Stimulated activated CD4-positive, alpha-beta T cell treated with anti-CD3 and anti-CD28 coated beads, TNF-alpha, amount 100 ng/mL, for 4 hours (primary cell): Measurements from ENCODE around the gene PIK3CG.
"Not testable (repeated sequence)": the region's sequence is repeated elsewhere in the genome, so short reads cannot be mapped to it uniquely, and the experiment has no call there.

Source experiments
- DNase-seq, 3 experiments: peaks; one replicate each; pipeline ENCODE4 v3.0.0-alpha.2; 2020; ENCODE audit warnings: low read depth in 3 of 3

PIK3CG gene

DNA sequence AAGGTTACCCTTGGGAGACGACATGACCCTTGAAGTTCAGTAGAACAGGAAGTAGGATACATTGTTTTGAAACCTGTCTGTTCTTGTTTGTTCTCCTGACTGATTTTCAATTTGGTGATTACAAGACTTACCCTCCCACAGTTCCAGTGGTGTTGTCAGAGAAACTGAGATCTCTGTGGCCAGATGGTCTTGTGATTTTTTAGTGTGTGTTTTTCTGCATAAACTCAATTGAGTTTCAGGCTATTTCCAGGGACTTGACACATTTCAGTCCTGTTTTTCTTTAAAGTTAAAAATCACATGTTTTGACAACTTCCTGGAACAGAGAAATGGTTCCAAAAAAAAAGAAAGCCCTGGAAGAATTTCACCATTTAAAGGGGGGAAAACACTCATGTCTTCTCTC, 22.3 kb downstream of the PIK3CG start:
- no peak for DNase-seq

DNA sequence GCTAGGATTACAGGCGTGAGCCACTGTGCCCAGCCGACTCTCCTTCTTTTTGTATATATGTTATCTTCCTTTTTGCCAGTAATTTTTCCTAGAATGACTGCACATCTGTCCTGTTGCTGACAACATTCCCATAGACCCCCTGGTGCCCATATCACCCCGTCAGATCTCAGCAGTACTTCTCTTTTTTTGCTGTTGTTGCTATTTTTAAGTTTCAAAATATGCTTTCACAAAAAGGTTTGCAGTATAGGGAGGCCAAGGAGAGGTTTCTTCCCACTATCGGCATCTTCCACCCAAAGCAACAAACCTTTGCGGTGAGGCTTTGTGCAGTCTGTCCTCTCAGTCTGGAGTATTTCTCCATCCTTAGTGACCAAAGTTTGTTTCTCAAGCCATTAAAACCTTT, 23.1 kb downstream of the PIK3CG start:
- no peak for DNase-seq

DNA sequence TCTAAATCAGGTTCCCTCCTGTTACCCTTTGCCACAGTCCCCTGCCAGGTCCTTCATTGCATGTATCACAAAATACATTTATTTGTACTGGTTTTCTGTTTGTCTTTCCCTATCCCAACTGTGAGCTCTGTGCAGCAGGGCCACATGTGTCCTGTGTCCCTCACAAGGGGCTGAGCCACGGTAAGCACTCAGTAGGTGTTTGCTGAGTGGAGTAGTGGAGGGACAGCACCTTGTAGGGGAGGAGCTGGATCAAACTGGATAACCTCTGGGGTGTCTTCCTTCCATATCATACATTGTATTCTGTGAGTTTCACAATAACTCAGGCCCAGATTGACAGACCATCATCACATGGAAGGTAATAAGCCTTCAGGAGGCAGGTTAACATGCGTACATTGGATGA, 25.9 kb downstream of the PIK3CG start:
- no peak for DNase-seq

DNA sequence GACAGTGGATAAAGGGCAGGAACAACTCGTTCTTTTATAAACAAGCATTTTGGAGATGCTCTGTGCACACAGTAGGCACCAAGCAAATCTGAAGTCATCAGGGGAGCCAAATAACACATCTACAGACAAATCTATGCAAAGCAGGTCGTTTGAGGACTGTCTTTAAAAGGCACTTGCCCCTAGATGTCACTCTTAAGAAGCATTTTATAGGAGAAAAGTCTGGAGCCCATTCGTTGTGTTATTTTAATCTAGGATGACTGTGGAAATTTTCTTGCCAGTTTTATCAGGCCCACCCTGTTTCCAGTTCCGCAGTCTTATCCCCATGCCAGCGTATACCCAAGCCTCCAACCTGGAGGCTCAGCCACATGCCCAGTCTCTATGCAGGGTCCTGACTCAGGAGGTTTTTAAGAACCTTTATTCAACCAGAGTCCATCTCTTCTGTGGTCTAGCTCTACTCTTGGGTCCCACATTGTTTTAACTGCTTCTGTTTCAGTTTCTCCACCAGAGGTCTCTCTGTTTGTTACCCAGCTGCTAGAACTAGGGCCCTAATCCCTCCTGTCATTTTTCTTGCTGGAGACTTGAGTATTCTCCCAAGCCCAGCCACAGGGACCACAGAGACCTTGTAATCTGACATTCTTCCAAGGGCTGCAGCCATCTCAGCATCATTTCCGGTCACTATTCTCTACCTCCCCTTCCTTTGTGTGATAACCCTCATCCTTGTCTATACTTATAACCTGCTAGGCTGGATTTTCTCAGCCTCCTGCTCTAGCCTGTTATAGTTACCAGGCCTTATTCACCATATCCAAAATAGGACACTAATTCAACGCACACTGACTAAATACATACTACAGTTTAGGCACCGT, 26.7 kb downstream of the PIK3CG start:
- DNase-seq = no peak

DNA sequence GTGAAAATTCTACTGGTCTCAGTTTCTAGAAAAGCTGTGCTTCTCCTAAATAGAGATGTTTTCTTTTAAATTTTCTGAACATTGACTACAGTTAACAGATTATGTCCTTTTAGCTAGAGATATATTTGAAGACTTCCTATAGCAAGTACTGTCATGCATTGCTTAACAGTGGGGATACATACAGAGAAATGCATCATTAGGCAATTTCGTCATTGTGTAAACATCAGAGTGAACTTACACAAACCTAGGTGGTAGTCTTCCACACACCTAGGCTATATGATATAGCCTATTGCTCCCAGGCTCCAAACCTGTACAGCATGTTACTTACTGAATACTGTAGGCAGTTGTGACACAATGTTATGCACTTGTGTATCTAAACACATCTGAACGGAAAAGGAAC, 28.5 kb downstream of the PIK3CG start:
- no peak for DNase-seq

DNA sequence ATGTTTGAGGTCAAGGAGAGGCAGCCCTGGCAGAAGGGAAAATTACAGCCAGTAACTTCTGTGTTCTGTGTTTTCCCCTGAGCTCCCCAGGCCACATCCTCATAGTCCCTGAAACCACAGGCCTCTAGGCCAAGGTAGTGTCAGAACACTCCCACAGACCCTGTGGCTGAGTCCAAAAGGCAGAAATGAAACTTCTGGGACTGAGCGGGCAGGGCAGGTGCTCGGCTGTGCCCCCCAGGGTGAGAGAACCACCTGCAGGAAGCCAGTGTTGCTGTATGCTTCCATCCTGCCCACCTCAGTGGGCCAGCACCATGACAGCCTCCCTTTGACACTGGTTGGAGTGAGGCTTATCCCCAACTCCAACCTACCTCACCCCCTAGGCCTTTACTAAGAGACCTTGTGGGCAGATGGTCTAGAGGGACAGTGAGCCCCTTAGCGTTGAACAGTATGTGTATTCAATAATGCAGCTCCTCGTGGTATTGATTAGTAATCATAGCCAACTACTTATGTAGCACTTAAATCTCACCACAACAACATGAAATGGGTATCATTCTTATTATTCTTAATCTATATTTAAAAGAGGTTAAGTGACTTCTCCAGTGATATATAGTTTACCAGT, 30.3 kb downstream of the PIK3CG start:
- no peak for DNase-seq

DNA sequence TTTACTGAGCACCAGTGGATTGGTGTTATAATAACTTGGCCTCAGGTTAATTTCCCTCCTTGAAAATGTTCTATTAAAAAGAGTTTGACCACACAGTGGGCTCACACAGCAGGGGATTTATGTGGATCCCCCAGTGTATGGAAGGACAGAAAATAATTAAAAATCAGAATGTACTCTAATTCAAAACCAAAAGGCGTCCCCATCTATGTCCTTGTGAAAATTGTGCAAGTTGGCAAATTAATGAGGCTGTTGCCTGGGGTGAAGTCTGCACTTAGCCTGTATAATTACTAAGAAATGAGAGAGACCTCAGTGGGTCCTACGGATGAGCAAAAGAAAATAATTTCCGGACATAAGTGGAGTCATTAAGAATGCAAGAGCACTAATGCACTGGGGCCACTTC, 31.1 kb downstream of the PIK3CG start:
- DNase-seq = no peak

DNA sequence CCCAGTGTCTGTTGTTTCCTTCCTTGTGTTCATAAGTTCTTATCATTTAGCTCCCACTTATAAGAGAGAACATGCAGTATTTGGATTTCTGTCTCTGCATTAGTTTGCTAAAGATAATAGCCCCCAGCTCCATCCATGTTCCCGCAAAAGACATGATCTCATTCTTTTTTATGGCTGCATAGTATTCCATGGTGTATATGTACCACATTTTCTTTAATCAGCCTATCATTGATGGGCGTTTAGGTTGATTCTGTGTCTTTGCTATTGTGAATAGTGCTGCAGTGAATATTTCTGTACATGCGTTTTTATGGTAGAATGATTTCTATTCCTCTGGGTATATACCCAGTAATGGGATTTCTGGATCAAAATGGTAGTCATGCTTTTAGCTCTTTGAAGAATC, 32.5 kb downstream of the PIK3CG start:
- DNase-seq = not testable (repeated sequence)

DNA sequence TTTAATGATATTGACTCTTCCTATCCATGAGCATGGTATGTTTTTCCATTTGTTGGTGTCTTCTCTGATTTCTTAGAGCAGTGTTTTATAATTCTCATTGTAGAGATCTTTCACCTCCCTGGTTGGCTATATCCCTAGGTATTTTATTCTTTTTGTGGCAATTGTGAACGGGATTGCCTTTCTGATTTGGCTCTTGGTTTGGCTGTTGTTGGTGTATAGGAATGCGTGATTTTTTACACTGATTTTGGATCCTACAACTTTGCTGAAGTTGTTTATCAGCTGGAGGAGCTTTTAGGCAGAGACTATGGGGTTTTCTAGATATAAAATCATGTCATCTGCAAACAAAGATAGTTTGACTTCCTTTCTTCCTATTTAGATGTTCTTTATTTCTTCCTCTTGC, 33.9 kb downstream of the PIK3CG start:
- DNase-seq = not testable (repeated sequence)

DNA sequence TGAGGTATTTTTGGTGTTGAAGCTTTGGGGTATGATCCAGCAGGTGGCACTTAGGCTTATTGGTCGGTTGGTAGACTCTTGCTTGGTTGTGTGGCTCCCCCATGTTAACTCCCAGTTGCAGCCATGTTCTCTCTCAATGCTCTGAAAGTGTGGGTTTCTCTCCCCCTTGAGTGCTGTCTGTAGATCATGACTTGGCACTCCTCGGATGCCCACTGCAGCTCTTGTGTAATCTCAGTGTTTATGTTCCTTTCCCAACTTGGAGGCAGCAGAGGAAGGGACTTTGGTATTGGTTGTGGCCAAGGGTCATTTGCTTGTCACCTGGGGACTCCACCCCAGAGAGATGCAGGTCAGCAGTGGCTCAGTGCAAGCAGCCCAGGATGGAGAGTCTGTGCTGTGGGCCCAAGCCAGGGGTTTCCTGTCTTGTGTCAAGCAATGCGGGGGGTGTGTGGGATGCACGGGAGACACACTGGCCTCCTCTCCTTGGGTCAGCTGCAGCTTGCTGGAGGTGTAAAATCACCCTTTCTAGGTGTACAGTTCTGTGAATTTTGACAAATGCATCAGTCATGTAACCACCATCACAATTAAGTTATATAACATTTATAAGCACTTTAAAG, 36.9 kb downstream of the PIK3CG start:
- DNase-seq = no peak

DNA sequence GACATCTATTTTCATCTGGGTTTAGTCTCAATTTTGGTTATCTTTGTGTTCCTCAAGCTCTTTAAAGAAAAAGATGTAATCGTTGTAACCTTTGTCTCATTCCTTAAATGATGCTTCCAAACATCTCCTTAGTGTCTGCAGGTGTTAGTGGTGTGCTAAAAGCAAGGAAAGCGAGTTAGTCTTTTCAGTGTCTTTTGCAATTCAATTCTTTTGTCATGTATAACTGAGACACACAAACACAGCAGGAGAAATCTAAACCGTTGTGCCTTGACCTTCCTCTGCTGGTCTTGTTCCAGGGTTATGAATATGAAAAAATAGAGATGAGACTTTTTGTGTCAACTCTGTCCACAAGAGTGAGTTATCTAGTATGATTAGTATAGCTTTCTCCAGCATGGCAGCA, 40.7 kb downstream of the PIK3CG start:
- DNase-seq = no peak

DNA sequence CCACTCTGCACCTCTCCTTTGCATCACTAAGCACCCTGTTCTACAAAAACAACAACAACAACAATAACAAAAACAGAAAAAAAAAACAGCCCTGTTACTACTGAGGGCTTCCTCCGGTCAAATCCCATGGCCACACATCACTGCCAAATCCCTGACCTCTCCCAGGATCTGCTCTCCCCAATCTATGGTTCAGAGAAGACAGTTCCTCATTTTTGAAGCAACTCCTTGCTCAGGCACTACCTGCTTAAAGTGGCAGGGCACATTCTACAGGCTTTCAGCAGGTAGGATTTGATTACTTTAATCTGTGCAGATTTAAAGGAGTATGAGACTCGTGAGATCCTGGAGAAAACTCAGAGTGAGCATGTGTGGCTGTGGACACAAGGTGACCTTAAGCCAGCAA, 46.9 kb downstream of the PIK3CG start:
- no peak for DNase-seq

DNA sequence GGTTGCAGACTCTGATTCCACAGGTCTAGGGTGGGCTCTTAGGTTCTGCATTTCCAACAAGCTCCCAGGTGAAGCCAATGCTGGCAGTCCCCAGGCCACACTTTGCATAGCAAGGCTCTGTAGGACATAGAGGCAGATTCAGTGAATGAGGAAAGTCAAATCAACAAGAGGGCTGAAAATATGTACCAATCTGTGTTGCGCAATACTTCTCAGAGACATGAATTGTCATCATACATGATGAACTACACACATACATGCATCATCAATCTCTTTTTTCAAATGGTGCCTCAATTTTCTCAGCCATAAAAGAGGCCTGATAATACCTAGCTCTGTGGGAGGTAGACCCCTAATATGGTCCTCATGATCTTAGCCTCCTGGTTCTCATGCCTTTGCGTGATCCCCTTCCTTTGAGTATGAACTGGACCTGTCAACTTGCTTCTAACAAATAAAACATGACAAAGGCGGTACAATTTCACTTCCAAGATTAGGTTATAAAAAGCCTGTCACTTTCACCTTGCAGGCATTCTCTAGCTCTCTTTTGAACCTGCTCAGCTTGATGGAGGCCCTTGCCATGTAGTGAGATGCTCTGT, 49.0 kb downstream of the PIK3CG start:
- no peak for DNase-seq

DNA sequence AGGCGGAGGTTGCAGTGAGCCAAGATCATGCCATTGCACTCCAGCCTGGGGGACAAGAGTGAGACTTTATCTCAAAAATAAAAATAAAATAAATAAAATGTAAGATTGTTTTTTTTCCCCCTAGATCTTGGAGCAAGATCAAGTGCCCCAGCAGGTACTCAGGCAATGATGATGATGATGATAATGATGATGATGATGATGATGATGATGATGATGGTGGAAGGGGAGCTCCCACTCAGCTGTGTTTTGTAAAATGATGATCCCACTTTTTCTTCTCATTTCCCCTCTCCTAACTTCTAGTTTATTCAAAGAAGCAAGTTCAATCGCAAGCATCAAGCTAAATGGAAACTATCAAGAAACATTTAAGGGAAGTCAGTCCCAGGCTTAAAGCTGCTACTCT, 50.3 kb downstream of the PIK3CG start:
- DNase-seq = no peak

DNA sequence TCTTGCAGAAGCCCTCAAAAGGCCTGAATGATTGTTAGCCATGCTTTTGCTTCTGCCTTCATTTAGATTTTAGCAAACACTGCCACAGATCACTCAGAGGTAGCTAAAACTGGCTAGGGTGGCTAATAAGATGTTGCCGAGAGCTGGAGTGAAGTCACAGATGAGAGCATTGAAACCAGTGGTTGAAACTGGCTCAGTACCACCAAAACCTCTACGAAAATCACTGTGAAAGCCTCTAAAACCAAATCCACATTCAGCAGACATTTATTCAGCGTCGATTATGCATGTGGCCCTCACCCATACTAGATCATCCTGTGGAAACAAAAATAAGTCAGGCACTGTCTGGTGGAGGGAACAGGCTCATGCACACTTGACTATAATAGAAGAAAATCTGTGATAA, 50.8 kb downstream of the PIK3CG start:
- no peak for DNase-seq

DNA sequence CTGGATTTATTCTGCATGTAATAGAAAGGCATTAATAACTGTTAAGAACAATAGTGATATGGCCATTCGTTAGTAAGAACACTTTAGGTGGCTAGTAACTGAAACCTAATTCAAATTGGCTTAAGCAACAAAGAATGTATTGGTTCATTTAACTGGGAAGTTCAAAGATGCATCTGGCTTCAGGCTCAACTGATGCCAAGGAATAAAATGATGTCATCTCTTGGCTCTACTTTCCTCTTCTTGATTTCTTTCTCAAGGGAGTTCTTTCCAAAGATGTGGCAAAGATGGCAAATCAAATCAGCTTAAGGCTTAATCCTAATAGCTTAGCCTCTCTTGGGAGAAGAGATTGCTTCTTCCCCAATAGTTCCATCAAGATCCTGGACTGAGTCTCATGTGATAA, 51.6 kb downstream of the PIK3CG start:
- no peak for DNase-seq

DNA sequence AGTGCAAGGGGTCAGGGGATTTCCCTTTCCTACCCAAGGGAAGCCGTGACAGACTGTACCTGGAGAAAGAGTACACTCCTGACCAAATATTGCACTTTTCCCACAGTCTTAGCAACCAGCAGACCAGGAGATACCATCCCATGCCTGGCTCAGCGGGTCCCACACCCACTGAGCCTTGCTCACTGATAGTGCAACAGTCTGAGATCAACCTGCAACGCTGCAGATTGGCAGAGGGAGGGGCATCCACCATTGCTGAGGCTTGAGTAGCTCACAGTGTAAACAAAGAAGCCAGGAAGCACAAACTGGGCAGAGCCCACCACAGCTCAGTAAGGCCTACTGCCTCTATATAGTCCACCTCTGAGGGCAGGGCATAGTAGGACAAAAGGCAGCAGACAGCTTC, 53.9 kb downstream of the PIK3CG start:
- no peak for DNase-seq

DNA sequence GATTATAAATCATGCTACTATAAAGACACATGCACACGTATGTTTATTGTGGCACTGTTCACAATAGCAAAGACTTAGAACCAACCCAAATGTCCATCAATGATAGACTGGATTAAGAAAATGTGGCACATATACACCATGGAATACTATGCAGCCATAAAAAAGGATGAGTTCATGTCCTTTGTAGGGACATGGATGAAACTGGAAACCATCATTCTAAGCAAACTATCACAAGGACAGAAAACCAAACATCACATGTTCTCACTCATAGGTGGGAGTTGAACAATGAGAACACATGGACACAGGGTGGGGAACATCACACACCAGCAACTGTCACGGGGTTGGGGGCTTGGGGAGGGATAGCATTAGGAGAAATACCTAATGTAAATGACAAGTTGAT, 59.4 kb downstream of the PIK3CG start:
- DNase-seq = not testable (repeated sequence)

DNA sequence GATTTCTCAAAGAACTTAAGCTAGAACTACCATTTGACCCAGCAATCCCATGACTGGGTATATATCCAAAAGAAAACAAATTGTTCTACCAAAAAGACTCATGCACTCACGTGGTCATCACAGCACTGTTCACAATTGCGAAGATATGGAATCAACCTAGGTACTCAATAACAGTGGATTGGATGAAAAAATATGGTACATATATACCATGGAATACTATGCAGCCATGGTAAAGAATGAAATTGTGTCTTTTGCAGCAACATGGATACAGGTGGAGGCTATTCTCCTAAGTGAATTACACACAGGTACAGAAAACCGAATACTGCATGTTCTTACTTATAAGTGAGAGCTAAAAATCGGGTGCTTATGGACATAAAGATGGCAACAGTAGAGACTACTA, 61.8 kb downstream of the PIK3CG start:
- DNase-seq = no peak

DNA sequence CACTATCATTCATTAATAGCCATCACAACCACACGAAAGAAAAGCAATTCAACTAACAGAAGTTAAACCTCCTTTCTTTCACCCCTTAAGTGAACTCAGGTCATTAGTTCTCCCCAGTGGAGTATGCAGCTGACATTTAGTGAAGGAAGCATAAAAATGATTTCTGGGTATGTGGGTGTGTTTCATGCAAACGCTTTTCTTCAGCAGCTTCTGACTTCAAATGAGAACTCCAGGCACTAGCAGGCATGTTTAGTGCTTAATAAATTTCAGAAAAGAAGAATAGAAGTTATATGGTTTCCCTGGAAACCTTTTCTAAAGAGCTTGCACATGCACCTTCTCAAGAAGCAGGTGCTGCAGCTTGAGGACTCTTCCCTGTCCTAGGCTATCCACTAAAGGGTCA, 62.5 kb downstream of the PIK3CG start:
- DNase-seq = no peak

DNA sequence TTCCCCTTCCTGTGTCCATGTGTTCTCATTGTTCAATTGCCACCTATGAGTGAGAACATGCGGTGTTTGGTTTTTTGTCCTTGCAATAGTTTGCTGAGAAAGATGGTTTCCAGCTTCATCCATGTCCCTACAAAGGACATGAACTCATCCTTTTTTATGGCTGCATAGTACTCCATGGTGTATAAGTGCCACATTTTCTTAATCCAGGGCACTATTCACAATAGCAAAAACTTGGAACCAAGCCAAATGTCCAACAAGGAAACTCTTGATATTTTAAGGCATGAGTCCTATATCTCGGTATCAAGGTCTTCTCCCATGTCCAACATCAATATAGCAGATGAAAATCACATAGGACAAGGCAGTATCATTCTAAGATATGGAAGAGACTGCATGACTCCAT, 64.5 kb downstream of the PIK3CG start:
- DNase-seq = not testable (repeated sequence)

DNA sequence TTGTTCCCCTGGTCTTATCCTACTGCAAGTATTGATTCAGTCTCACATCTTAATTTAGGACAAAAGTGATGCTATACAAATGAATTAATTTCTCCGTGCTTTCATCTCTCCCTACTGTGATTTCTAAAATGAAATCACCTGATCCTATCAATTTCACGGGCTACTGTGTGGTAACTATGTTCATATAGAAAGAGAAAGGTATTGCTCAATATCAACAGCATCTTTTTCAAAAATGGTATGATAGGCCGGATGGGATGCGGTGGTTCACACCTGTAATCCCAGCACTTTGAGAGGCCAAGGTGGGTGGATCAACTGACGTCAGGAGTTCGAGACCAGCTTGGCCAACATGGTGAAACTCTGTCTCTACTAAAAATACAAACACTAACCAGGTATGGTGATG, 71.2 kb downstream of the PIK3CG start:
- no peak for DNase-seq

DNA sequence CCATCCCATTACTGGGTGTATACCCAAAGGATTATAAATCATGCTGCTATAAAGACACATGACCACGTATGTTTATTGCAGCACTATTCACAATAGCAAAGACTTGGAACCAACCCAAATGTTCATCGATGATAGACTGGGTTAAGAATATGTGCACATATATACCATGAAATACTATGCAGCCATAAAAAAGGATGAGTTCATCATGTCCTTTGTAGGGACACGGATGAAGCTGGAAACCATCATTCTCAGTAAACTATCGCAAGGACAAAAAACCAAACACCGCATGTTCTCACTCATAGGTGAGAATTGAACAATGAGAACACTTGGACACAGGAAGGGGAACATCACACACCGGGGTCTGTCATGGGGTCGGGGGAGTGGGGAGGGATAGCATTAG, 73.0 kb downstream of the PIK3CG start:
- DNase-seq = not testable (repeated sequence)
